Activated T-helper 9 cell treated with anti-CD3 and anti-CD28 coated beads, Interleukin-2, amount 50 U/mL, for 16 hours (primary cell): ENCODE measurements around the gene UCP3.

Experiments
- DNase-seq: peaks from one replicate; pipeline ENCODE4 v3.0.0-alpha.2; 2020; ENCODE audit warnings: low read depth

UCP3 gene

GRCh38 chr11:74018331-74019005, 9.6 kb upstream of the UCP3 start:
- DNase-seq: no peak

GRCh38 chr11:74017631-74018030, 8.7 kb upstream of the UCP3 start:
- no peak for DNase-seq

GRCh38 chr11:74015919-74016684, 7.2 kb upstream of the UCP3 start:
- DNase-seq: no peak

- DNase-seq: no peak
Observed at GRCh38 chr11:74014880-74015279, 6.0 kb upstream of the UCP3 start.

- DNase-seq: no peak
Observed at GRCh38 chr11:74013141-74013540, 4.3 kb upstream of the UCP3 start.

GRCh38 chr11:74012074-74012809, 3.4 kb upstream of the UCP3 start:
- no peak for DNase-seq

- peak; percentile 28 for DNase-seq
Observed at GRCh38 chr11:74011360-74012073, 2.6 kb upstream of the UCP3 start.

GRCh38 chr11:74010306-74011300, 1.7 kb upstream of the UCP3 start:
- no peak for DNase-seq

- DNase-seq: no peak
Observed at GRCh38 chr11:74009675-74010305, 905 bp upstream of the UCP3 start.

- DNase-seq: no peak
Observed at GRCh38 chr11:74009230-74009547, 304 bp upstream of the UCP3 start.

GRCh38 chr11:74007691-74008372, 1.1 kb downstream of the UCP3 start:
- no peak for DNase-seq

- DNase-seq: no peak
Observed at GRCh38 chr11:74006743-74007304, 2.1 kb downstream of the UCP3 start.

- DNase-seq: no peak
Observed at GRCh38 chr11:74005721-74006517, 3.0 kb downstream of the UCP3 start.

GRCh38 chr11:74004759-74005615, 3.9 kb downstream of the UCP3 start:
- peak; percentile 62 for DNase-seq

GRCh38 chr11:74004046-74004695, 4.7 kb downstream of the UCP3 start:
- DNase-seq: no peak

- no peak for DNase-seq
Observed at GRCh38 chr11:74002832-74003231, 6.1 kb downstream of the UCP3 start.

- DNase-seq: no peak
Observed at GRCh38 chr11:74001822-74002286, 7.0 kb downstream of the UCP3 start.
